ENCODE data around the gene SMAD3. TPM values are rescaled to one million over a fixed set of nuclear protein-coding genes. Genes with fewer than 3 reads are reported as not detected.

The SMAD3 gene
- total and polyA plus RNA-seq, 10 of the 15 experiments (the other 5 are each of a cell fraction or from before 2014, with no cell fraction given): 5.6 to 43.2 (median 16.0) TPM

- TF ChIP-seq, protein P1, sequence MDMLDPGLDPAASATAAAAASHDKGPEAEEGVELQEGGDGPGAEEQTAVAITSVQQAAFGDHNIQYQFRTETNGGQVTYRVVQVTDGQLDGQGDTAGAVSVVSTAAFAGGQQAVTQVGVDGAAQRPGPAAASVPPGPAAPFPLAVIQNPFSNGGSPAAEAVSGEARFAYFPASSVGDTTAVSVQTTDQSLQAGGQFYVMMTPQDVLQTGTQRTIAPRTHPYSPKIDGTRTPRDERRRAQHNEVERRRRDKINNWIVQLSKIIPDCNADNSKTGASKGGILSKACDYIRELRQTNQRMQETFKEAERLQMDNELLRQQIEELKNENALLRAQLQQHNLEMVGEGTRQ (IDR thresholded peaks at IDR 0.05; ENCODE audit: borderline replicate concordance, low read depth, low read length): no peak
- TF ChIP-seq, protein P2, sequence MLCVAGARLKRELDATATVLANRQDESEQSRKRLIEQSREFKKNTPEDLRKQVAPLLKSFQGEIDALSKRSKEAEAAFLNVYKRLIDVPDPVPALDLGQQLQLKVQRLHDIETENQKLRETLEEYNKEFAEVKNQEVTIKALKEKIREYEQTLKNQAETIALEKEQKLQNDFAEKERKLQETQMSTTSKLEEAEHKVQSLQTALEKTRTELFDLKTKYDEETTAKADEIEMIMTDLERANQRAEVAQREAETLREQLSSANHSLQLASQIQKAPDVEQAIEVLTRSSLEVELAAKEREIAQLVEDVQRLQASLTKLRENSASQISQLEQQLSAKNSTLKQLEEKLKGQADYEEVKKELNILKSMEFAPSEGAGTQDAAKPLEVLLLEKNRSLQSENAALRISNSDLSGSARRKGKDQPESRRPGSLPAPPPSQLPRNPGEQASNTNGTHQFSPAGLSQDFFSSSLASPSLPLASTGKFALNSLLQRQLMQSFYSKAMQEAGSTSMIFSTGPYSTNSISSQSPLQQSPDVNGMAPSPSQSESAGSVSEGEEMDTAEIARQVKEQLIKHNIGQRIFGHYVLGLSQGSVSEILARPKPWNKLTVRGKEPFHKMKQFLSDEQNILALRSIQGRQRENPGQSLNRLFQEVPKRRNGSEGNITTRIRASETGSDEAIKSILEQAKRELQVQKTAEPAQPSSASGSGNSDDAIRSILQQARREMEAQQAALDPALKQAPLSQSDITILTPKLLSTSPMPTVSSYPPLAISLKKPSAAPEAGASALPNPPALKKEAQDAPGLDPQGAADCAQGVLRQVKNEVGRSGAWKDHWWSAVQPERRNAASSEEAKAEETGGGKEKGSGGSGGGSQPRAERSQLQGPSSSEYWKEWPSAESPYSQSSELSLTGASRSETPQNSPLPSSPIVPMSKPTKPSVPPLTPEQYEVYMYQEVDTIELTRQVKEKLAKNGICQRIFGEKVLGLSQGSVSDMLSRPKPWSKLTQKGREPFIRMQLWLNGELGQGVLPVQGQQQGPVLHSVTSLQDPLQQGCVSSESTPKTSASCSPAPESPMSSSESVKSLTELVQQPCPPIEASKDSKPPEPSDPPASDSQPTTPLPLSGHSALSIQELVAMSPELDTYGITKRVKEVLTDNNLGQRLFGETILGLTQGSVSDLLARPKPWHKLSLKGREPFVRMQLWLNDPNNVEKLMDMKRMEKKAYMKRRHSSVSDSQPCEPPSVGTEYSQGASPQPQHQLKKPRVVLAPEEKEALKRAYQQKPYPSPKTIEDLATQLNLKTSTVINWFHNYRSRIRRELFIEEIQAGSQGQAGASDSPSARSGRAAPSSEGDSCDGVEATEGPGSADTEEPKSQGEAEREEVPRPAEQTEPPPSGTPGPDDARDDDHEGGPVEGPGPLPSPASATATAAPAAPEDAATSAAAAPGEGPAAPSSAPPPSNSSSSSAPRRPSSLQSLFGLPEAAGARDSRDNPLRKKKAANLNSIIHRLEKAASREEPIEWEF (IDR thresholded peaks at IDR 0.05; ENCODE audit: insufficient replicate concordance, low read depth, low read length): peak; percentile 55
- TF ChIP-seq STAT3 (IDR thresholded peaks at IDR 0.05; ENCODE audit: low read depth, low read length) (0 out of 2 replicates have a peak, but pooled peaks have one; percentile 14), CBX3 (IDR thresholded peaks at IDR 0.05; ENCODE audit: borderline replicate concordance, low read depth) (no peak), BCL3 (IDR thresholded peaks at IDR 0.05; ENCODE audit: borderline replicate concordance, insufficient read depth, low read depth, low read length, poor library complexity, severe bottlenecking) (peak; percentile 94), ZBED1 (IDR thresholded peaks at IDR 0.05; ENCODE audit: borderline replicate concordance) (peak; percentile 97), EP300 (IDR thresholded peaks at IDR 0.05; ENCODE audit: borderline replicate concordance in 1 of 2, control insufficient read depth in 1 of 2, low read depth in 2 of 2, low read length in 2 of 2) (peak; percentile 85 to 98), RELA (IDR thresholded peaks at IDR 0.05; ENCODE audit: borderline replicate concordance, partially characterized antibody) (no peak), ZNF207 (IDR thresholded peaks at IDR 0.05; ENCODE audit: borderline replicate concordance) (no peak), SP1 (IDR thresholded peaks at IDR 0.05; ENCODE audit: low read depth, low read length) (peak; percentile 77), BMI1 (IDR thresholded peaks at IDR 0.05; ENCODE audit: borderline replicate concordance) (peak; percentile 69), MYC (IDR thresholded peaks at IDR 0.05; ENCODE audit: insufficient read depth, insufficient read length, insufficient replicate concordance, low read length, severe bottlenecking) (no peak), ZNF24 (IDR thresholded peaks at IDR 0.05) (no peak), SPI1 (IDR thresholded peaks at IDR 0.05; ENCODE audit: borderline replicate concordance, insufficient read depth, low read depth, low read length) (0 out of 2 replicates have a peak, but pooled peaks have one; percentile 16), NFXL1 (IDR thresholded peaks at IDR 0.05; ENCODE audit: borderline replicate concordance) (no peak), PAX8 (IDR thresholded peaks at IDR 0.05) (no peak), PAX5 (IDR thresholded peaks at IDR 0.05; ENCODE audit: borderline replicate concordance, low read depth, low read length) (peak; percentile 96)
- TF ChIP-seq, protein P3, sequence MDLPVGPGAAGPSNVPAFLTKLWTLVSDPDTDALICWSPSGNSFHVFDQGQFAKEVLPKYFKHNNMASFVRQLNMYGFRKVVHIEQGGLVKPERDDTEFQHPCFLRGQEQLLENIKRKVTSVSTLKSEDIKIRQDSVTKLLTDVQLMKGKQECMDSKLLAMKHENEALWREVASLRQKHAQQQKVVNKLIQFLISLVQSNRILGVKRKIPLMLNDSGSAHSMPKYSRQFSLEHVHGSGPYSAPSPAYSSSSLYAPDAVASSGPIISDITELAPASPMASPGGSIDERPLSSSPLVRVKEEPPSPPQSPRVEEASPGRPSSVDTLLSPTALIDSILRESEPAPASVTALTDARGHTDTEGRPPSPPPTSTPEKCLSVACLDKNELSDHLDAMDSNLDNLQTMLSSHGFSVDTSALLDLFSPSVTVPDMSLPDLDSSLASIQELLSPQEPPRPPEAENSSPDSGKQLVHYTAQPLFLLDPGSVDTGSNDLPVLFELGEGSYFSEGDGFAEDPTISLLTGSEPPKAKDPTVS (IDR thresholded peaks at IDR 0.05; ENCODE audit: low read depth, low read length): no peak
Observed at GRCh38 chr15:67091071-67091979, 25.9 kb downstream of the SMAD3 start (continued).
